T-helper 2 cell treated with Interferon-gamma antibody and Interleukin-4, amounts not matched to agents 5 μg/mL and 100 μg/mL, for 36 hours (primary cell): ENCODE data around the gene RUBCNL.

Experiments used
- DNase-seq: peaks from one replicate; pipeline ENCODE4 v3.0.0; 2021; ENCODE audit warnings: low spot score
- H3K27ac Mint-ChIP-seq: one replicate; pipeline ENCODE4 v1.8.0; 2021; ENCODE audit warnings: mild to moderate bottlenecking, mixed read lengths
- H3K27me3 Mint-ChIP-seq: one replicate; pipeline ENCODE4 v1.8.0; 2021; ENCODE audit warnings: low read depth, mixed read lengths
- H3K36me3 Mint-ChIP-seq: one replicate; pipeline ENCODE4 v1.8.0; 2021; ENCODE audit warnings: low read depth, mixed read lengths
- H3K4me1 Mint-ChIP-seq: one replicate; pipeline ENCODE4 v1.8.0; 2021; ENCODE audit warnings: low read depth, mixed read lengths
- H3K4me3 Mint-ChIP-seq: one replicate; pipeline ENCODE4 v1.8.0; 2022; ENCODE audit warnings: mild to moderate bottlenecking, moderate library complexity, mixed read lengths
- H3K9me3 Mint-ChIP-seq: one replicate; pipeline ENCODE4 v1.8.0; 2021; ENCODE audit warnings: mixed read lengths

Gene RUBCNL

GRCh38 chr13:46361276-46361934 lies 25.6 kb downstream of the RUBCNL start:
- H3K36me3 Mint-ChIP-seq = no peaks in the 10 kb centered on the region
- H3K27ac Mint-ChIP-seq = no peak overlapping the region
- no peaks in the 10 kb centered on the region for H3K4me1 Mint-ChIP-seq
- no peak for DNase-seq
- no peaks in the 10 kb centered on the region for H3K27me3 Mint-ChIP-seq
- no peaks in the 10 kb centered on the region for H3K9me3 Mint-ChIP-seq
- H3K4me3 Mint-ChIP-seq = no peak overlapping the region

- no peaks in the 10 kb centered on the region for H3K4me1 Mint-ChIP-seq
- H3K9me3 Mint-ChIP-seq = no peaks in the 10 kb centered on the region
- H3K27ac Mint-ChIP-seq = no peak overlapping the region
- H3K4me3 Mint-ChIP-seq = no peak overlapping the region
- DNase-seq = no peak
- H3K27me3 Mint-ChIP-seq = no peaks in the 10 kb centered on the region
- no peaks in the 10 kb centered on the region for H3K36me3 Mint-ChIP-seq
Observed at GRCh38 chr13:46360604-46361003, 26.4 kb downstream of the RUBCNL start.

DNA sequence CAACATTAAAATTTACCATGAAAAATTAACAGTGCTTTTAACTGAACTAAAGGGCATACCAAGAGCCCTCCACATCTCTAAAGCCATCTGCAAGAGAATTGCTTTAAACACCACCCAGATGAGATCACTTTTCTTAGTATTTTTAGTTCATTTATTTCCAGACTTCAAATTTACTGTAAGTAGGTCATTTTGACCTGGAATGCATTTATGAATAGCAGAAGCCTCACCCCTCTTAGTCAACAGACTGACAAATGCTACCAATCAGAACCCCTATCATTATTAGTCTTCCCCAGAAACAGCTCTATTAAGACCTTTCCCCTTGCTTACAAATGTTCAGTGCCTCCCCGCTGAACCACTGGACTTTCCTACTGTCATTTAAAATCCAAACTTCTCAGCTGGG lies 27.3 kb downstream of the RUBCNL start:
- Mint-ChIP-seq H3K27me3 (no peaks in the 10 kb centered on the region), H3K4me3 (no peak overlapping the region), H3K36me3 (peaks cover under 1% of the 10 kb centered on the region), H3K9me3 (peaks cover 3% of the 10 kb centered on the region), H3K4me1 (peaks cover 3% of the 10 kb centered on the region), H3K27ac (no peak overlapping the region)
- no peak for DNase-seq

DNA sequence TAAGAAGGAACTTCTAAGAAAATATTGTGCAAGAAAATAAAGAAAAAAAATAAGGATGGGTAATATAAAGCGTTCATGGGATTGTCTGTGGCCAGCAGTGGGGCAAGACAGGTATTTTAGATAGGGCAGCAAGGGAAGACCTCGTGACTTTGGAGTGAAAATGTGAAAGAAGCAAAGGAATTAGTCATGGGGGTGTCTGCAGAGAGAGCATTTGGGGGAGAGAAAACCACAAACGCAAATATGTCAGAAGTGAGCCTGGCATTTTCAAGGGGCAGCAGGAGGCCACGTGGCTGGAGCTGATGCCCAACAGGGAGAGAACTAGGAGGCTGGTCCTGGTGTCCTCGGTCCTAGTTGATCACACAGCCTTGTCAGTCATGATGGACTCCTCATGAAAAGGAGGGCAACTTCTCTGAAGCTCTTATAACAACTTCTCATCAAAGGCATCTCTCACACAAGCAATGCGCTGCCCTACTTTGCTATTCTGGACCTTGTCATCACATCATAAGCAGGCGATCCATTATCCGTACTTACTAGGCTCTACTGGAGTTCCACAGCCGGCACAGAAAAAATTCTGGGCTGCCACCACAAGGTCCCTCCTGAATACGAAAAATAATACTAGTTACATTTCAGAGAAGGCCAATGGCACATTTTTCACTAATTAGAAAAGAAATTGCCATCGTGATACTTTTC lies 31.0 kb downstream of the RUBCNL start:
- Mint-ChIP-seq H3K4me3 (no peak overlapping the region), H3K36me3 (peaks cover 11% of the 10 kb centered on the region), H3K27ac (no peak overlapping the region), H3K4me1 (peaks cover 7% of the 10 kb centered on the region), H3K27me3 (no peaks in the 10 kb centered on the region), H3K9me3 (peaks cover 25% of the 10 kb centered on the region)
- no peak for DNase-seq

GRCh38 chr13:46355088-46355468 lies 32.0 kb downstream of the RUBCNL start:
- no peaks in the 10 kb centered on the region for H3K27me3 Mint-ChIP-seq
- H3K4me1 Mint-ChIP-seq = peaks cover 7% of the 10 kb centered on the region
- no peak for DNase-seq
- H3K9me3 Mint-ChIP-seq = peaks cover 25% of the 10 kb centered on the region
- peaks cover 12% of the 10 kb centered on the region for H3K36me3 Mint-ChIP-seq
- H3K4me3 Mint-ChIP-seq = no peak overlapping the region
- H3K27ac Mint-ChIP-seq = peak overlapping the region; percentile 70

DNA sequence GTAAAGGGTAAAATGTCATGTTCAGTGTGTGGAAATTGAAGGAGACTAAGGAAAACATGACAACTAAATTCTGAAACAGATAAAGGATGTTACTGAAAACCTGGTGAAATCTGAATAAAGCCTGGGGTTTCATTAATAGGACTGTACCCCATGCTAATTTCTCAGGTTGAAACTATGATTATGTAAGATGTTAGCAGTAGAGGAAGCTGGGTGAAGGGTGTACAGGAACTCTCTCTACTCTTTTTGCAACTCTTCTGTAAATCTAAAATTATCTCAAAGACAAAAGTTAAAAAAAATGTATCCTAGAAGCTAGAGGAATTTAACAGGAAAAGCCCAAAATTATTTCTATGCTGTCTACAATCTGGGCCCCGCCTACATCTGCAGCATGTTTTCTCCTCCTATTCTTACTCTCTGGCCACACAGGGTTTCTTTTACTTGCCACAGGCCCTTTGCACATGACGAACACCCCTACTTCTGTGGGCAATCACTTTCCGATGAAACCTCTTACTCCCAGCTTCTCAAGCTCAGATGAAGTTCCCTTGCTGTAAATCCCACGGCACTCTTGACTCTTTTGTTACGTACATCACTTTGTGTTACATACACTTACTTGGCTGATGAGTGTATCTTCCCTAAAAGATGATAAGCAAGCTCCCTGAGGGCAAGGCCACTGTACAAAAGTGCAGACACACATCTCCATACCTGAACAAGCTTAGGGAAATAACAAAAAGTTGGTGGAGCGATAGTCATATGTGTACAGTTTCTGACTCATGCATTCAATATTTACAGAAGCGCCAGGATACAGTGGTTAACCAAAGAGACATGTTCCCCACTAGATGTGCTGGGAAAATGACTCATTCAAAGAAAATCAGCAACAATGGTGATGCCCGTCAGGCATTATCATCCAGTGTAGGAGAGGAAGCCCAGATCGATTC lies 32.6 kb downstream of the RUBCNL start:
- Mint-ChIP-seq H3K9me3 (peaks cover 25% of the 10 kb centered on the region), H3K36me3 (peaks cover 12% of the 10 kb centered on the region), H3K4me3 (no peak overlapping the region), H3K27me3 (no peaks in the 10 kb centered on the region), H3K27ac (peak overlapping the region; percentile 70), H3K4me1 (peaks cover 7% of the 10 kb centered on the region)
- peak; percentile 68 for DNase-seq

- Mint-ChIP-seq H3K27me3 (no peaks in the 10 kb centered on the region), H3K9me3 (peaks cover 29% of the 10 kb centered on the region), H3K4me1 (peaks cover 7% of the 10 kb centered on the region), H3K36me3 (peaks cover 12% of the 10 kb centered on the region), H3K27ac (no peak overlapping the region), H3K4me3 (no peak overlapping the region)
- DNase-seq = no peak
Observed at GRCh38 chr13:46352805-46353204, 34.2 kb downstream of the RUBCNL start.

GRCh38 chr13:46350003-46350402 lies 37.0 kb downstream of the RUBCNL start:
- no peak for DNase-seq
- Mint-ChIP-seq H3K36me3 (peaks cover 12% of the 10 kb centered on the region), H3K27ac (no peak overlapping the region), H3K9me3 (peaks cover 29% of the 10 kb centered on the region), H3K27me3 (no peaks in the 10 kb centered on the region), H3K4me3 (no peak overlapping the region), H3K4me1 (peaks cover 7% of the 10 kb centered on the region)

GRCh38 chr13:46348961-46349360 lies 38.1 kb downstream of the RUBCNL start:
- Mint-ChIP-seq H3K4me1 (no peaks in the 10 kb centered on the region), H3K27ac (no peak overlapping the region), H3K9me3 (peaks cover 22% of the 10 kb centered on the region), H3K4me3 (no peak overlapping the region), H3K27me3 (no peaks in the 10 kb centered on the region), H3K36me3 (peaks cover 7% of the 10 kb centered on the region)
- no peak for DNase-seq

- Mint-ChIP-seq H3K27ac (no peak overlapping the region), H3K27me3 (no peaks in the 10 kb centered on the region), H3K9me3 (peaks cover 10% of the 10 kb centered on the region), H3K36me3 (peaks cover 1% of the 10 kb centered on the region), H3K4me3 (no peak overlapping the region), H3K4me1 (no peaks in the 10 kb centered on the region)
- DNase-seq = no peak
Observed at GRCh38 chr13:46347277-46347676, 39.8 kb downstream of the RUBCNL start.

- no peak overlapping the region for H3K27ac Mint-ChIP-seq
- no peak for DNase-seq
- no peak overlapping the region for H3K4me3 Mint-ChIP-seq
- H3K9me3 Mint-ChIP-seq = peaks cover 4% of the 10 kb centered on the region
- peaks cover 1% of the 10 kb centered on the region for H3K36me3 Mint-ChIP-seq
- H3K27me3 Mint-ChIP-seq = no peaks in the 10 kb centered on the region
- peaks cover 7% of the 10 kb centered on the region for H3K4me1 Mint-ChIP-seq
Observed at GRCh38 chr13:46345866-46346265, 41.2 kb downstream of the RUBCNL start.

- H3K36me3 Mint-ChIP-seq = no peaks in the 10 kb centered on the region
- H3K4me1 Mint-ChIP-seq = peaks cover 11% of the 10 kb centered on the region
- H3K27ac Mint-ChIP-seq = no peak overlapping the region
- DNase-seq = no peak
- peaks cover 4% of the 10 kb centered on the region for H3K9me3 Mint-ChIP-seq
- H3K4me3 Mint-ChIP-seq = no peak overlapping the region
- H3K27me3 Mint-ChIP-seq = no peaks in the 10 kb centered on the region
Observed at GRCh38 chr13:46345398-46345797, 41.7 kb downstream of the RUBCNL start.

DNA sequence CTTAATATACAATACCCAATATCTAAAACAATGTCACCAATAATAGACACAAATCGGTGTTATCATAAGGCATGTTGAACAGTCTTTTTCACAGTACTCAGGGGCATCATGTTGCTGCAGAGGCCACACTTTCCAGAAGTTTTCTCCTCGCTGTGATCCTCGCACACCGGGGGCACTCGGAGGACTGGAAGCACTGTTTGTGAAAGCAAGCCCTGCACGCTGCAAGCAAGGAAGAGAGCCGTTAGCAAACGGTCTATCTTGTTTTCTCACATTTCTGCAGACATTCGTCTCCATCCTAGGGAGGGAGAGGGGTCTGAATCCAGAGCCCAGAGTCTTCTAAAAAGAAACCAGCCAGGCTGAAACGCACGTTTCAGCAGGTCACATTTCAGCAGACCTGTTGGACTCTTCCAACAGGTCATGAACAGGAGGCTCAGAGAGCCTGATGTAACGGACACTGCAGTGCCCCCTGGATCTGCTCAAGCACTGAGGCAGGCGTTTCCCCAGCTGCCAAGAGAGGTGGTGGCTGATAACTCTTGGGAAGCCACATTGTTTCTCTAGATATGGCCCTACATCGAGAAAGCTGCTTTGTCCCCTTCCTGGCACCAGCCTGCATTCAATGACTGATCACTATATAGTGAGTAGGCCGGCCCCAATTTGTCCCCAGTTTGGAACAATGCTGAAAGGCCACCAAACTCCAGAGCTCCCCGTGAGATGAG lies 43.6 kb downstream of the RUBCNL start:
- H3K9me3 Mint-ChIP-seq = peaks cover 3% of the 10 kb centered on the region
- no peak overlapping the region for H3K4me3 Mint-ChIP-seq
- DNase-seq = no peak
- peaks cover 2% of the 10 kb centered on the region for H3K36me3 Mint-ChIP-seq
- no peaks in the 10 kb centered on the region for H3K27me3 Mint-ChIP-seq
- no peak overlapping the region for H3K27ac Mint-ChIP-seq
- peaks cover 20% of the 10 kb centered on the region for H3K4me1 Mint-ChIP-seq
